ENCODE results near the gene FOXRED2.

DNA sequence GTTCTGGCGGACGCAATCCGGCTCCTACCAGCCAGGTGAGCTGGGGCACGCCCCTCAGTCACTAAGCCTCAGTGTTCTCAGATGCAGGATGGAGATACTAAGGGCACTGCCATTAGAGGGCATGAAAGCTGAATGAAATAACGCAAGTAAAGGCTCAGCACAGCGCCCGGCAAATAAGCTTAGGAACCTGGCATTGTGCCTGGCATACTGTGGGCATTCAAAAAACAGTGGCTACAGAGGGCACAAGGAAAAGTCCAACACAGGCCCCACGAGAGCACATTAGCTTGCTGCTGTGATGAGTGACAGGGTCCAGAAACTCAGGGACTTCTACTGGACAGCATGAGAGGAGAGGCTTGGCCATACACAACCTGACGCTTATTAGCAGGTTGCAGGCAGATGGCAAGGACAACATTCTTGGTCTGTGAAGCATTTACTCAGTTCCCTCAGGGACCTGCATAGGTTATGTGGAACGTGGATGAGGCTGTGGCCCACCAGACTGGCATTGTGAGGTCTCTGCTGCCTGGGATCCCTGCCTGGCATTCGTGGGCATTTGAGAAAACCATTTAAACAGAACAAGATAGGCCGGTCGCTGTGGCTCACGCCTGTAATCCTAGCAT lies 37.6 kb downstream of the FOXRED2 start:
- TF ChIP-seq, protein P1, sequence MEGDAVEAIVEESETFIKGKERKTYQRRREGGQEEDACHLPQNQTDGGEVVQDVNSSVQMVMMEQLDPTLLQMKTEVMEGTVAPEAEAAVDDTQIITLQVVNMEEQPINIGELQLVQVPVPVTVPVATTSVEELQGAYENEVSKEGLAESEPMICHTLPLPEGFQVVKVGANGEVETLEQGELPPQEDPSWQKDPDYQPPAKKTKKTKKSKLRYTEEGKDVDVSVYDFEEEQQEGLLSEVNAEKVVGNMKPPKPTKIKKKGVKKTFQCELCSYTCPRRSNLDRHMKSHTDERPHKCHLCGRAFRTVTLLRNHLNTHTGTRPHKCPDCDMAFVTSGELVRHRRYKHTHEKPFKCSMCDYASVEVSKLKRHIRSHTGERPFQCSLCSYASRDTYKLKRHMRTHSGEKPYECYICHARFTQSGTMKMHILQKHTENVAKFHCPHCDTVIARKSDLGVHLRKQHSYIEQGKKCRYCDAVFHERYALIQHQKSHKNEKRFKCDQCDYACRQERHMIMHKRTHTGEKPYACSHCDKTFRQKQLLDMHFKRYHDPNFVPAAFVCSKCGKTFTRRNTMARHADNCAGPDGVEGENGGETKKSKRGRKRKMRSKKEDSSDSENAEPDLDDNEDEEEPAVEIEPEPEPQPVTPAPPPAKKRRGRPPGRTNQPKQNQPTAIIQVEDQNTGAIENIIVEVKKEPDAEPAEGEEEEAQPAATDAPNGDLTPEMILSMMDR (IDR thresholded peaks at IDR 0.05) = no peak
- TF ChIP-seq GABPA (IDR thresholded peaks at IDR 0.05; ENCODE audit: low read depth) = no peak
- TF ChIP-seq REST (IDR thresholded peaks at IDR 0.05; ENCODE audit: low read depth, low read length) = no peak
- TF ChIP-seq MAX (IDR thresholded peaks at IDR 0.05; ENCODE audit: low read depth) = no peak
- TF ChIP-seq EZH2phosphoT487 (IDR thresholded peaks at IDR 0.05; ENCODE audit: borderline replicate concordance, low read depth) = no peak
- TF ChIP-seq TAF1 (IDR thresholded peaks at IDR 0.05; ENCODE audit: borderline replicate concordance, low read depth, low read length) = no peak
- no peak for TF ChIP-seq SIN3A (IDR thresholded peaks at IDR 0.05; ENCODE audit: borderline replicate concordance, low read depth, low read length)
- no peak for TF ChIP-seq EP300 (IDR thresholded peaks at IDR 0.05; ENCODE audit: borderline replicate concordance in 1 of 2, low read depth in 1 of 2, low read length in 1 of 2)
- no peak for TF ChIP-seq YY1 (IDR thresholded peaks at IDR 0.05; ENCODE audit: low read depth)
- no peak for TF ChIP-seq MXI1 (IDR thresholded peaks at IDR 0.05; ENCODE audit: low read depth, low read length)
- no peak for TF ChIP-seq RAD21 (IDR thresholded peaks at IDR 0.05; ENCODE audit: low read length)
- TF ChIP-seq JUND (IDR thresholded peaks at IDR 0.05) = no peak
- no peak for TF ChIP-seq RCOR1 (IDR thresholded peaks at IDR 0.05; ENCODE audit: low read length)

All from SK-N-SH (cell line).